Stimulated activated CD4-positive, alpha-beta T cell treated with anti-CD3 and anti-CD28 coated beads, TNF-alpha, amount 100 ng/mL, for 48 hours (primary cell): ENCODE data around the gene MMP26.

ENCODE experiments used
- DNase-seq, 3 donors: peaks; one replicate each; pipeline ENCODE4 v3.0.0-alpha.2; 2020; ENCODE audit warnings: low read depth in 3 of 3

MMP26 gene

DNA sequence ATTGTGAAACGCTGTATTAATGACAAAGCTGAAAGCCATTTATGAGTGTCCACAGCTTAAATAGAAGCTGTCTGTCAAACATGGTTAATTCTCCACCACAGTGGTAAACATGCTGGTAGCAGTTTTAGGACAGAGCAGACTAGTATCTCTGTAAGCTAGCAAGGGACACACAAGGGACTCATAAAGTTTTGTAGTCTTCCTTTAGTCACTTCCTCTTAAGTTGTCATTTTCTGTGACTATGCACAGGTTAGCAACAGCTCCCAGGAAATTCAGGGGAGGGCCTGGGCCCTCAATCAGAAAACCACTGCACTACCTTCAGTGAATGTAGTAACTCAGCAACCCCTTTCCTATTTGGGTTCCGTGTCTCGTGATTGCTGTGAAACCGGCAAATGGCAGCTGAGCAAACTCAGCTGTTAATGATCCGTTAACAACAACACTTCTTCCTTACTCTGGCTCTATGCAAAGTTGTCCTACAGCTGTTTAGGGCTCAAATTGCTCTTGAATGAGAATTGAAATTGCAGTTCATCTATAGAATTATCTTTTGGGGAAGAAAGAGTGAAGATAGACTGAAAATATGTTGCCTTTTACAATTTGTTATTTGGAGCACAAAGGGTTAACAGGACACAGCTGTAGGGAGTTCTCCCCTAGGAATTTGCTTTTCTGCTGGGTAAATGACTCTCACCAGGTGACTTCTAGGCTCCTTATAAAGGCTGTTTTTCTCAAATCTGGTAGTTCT lies at the start of gene MMP26:
Gene MMP26, plus strand, starts transcription at position 731 of the 736 bp plus-strand sequence.
- no peak for DNase-seq

DNA sequence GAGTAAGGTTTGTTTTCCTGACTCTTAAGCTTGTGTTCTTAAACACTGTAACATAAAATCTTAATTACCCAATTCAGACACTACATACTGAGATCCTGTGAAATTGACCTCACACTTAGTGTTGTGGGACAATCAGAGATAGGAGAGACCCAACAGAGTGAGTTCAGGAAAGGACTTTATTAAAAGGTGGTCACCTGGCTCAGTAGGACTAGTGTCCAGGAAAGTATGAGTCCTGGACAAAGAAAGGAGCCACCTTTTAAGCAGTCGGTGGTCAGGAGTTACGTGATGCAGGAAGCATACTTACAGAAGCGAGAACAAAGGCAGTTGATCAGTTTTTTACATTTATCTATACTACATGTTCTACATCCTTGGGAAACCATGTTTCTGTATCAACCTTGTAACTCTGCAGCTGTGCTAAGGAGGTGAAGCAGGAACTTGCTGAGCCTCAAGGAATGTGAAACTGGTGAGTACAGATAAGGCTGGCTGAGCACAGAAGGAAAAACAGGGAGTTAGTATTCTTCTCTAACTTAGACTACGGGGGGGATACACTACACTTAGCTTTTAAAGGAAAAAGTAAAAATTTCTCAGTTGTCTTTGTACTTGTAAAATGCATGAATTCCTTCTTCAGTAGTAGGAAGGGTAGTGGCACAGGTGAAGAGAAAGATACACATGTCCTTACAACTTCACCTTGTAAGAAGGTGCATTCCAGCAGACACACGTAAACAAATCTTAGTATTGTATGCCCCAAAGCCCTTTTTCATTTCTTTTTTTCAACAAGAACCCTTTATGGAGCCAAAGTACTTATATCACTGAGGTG lies 45.7 kb upstream of the MMP26 start:
- no peak for DNase-seq

DNA sequence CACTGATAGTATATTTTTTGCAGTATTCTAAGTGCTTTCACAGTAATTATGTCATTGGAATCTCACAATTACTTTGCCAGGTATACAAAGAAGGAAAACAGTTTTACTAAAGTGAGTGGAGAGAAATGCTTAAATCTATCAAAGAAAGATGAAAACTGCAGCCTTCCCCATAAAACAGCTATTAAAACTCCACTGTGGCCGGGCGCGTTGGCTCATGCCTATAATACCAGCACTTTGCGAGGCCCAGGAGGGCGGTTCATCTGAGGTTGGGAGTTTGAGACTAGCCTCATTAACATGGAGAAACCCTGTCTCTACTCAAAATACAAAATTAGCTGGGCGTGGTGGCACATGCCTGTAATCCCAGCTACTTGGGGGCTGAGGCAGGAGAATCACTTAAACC lies 41.7 kb upstream of the MMP26 start:
- no peak for DNase-seq

DNA sequence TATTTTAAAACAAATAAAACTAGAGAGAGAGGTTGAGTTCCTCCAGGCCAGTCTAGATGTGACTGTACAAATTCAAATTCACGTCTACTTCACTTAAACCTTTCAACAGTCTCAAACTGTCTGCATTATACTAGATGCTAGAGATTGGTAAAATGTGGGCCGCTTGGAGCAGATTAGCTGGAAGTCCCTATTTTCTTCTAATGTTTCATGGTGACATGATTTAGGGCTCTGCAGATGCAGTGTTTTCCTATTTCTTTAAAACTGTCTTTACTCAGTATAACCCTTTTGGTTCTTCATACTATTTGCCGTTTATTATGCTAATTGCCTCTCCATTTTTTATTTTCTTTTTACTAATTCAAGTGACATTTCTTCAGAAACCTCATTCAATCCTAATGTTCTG lies 40.4 kb upstream of the MMP26 start:
- no peak for DNase-seq

DNA sequence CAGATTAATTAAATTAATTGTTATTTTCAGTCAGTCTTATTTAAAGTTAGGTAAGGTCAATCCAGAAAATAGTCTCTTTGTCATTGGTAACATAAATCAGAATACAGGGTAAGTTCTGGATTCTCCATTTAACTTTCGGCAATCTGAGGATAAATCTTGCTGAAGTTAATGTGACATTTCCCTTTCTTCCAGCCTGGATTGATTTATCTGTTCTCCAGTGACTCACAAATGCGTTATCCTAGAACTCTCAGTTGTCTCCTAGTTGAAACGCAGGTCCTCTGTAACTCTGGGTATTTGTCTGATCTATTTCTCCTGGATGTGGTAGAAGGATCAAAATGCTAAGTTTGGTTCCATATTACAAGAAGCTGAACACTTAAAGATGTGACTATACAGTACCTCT lies 39.8 kb upstream of the MMP26 start:
- no peak for DNase-seq

DNA sequence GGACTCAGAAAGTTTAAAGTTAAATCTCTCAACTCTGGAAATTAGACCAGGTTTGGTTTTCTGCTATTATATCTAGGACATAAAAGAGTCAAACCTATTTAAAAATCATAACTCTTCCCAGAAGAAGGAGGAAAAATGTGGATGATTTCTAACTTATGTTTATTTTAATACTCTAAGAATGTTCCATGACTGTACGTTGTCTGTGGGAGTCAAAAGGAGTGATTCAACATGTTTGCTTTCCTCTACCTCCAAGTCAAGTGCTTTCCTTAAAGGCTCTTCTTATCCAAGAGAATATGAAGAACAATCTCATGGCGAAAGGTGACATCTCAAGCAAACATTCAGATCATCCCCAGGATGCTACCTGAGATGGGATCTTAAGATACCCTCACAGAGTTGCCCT lies 39.2 kb upstream of the MMP26 start:
- no peak for DNase-seq

DNA sequence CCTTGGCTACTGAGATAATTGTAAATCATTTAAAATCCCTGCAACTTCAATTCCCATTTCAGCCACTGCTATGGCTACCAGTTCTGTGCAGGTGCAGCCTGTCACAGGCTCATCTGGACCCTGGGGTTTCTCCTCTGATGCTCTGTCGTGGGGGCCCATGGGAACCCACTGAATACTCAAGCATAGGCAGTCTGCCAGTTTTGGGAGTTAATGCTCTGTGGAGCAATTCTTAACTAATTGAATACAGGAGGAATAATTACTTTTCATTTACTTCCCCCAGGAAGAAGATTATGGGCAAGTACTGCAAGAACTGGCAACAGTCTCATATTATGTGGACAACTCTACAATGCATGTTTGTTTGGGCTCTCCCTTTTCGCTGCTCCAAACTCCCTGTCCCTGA lies 32.8 kb upstream of the MMP26 start:
- no peak for DNase-seq

DNA sequence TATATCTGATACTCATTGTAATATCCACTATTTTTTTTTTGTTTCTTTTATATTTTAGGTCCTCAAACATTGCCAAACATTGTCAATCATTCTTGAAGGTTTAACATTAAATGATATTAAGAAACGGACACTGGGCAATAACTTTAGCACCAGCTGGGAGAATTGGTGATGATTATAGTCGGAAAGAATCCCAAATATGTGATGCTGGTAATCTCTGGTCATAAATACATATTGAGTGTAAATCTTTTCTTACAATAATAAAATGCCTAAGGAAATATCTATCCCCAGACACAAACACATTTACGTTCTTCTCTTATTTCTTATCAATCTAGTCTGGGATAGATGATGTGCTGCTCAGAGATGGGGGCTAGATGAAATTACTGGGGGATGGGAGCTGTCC lies 32.1 kb upstream of the MMP26 start:
- no peak for DNase-seq

DNA sequence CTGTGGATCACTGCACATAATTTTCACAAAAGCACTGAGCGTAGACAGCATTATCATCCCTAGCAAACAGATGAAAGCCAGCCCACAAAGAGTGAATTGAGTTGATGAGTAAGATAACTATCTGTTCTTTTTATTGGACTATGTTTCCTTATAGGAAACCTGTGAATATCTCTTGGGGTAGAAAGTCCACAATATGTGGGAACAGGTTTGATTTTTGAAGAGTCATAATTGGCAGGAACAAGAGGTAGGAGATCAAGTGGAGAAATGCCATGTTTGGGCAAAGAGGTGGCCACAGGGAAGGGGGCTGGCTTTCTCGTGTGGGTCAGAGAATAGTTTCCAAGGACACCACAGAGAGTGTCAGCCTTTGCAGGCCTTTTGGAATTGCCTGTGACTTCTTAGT lies 30.8 kb upstream of the MMP26 start:
- DNase-seq: no peak

DNA sequence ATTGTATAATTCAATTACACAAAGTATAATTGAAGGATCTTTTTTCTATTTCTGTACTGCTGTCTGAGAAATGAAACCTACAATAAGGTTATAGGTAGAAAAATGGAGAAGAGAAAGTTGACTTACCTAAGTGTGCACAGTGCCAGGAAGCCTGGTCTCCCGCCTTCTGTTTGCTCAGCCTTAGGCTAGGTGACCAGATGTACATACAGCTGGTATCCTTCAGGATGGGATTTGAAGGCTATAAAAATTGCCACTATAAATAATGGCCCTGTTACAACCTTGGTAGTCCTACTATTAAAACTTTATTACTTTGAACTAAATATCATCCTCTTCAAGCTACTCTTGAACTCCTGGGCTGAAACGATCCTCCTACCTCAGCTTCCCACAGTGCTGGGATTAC lies 26.6 kb upstream of the MMP26 start:
- no peak for DNase-seq

DNA sequence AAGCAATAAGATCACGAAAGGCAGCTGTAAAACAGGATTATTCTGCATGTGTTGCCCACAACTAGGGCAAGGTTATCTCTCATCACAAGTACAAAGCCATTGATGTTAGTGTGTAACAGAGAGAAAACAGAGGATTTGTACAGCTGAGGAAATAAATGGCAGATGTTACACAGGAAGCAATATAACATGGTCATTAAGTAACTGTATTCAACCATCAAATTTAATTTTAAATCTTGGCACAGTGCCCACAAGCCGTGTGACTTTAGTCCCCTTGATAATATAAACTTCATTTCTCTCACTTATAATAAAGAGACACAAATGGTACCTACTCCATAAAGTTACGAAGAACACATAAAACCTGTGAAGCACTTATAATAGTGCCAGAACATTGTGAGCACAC lies 24.2 kb upstream of the MMP26 start:
- no peak for DNase-seq

DNA sequence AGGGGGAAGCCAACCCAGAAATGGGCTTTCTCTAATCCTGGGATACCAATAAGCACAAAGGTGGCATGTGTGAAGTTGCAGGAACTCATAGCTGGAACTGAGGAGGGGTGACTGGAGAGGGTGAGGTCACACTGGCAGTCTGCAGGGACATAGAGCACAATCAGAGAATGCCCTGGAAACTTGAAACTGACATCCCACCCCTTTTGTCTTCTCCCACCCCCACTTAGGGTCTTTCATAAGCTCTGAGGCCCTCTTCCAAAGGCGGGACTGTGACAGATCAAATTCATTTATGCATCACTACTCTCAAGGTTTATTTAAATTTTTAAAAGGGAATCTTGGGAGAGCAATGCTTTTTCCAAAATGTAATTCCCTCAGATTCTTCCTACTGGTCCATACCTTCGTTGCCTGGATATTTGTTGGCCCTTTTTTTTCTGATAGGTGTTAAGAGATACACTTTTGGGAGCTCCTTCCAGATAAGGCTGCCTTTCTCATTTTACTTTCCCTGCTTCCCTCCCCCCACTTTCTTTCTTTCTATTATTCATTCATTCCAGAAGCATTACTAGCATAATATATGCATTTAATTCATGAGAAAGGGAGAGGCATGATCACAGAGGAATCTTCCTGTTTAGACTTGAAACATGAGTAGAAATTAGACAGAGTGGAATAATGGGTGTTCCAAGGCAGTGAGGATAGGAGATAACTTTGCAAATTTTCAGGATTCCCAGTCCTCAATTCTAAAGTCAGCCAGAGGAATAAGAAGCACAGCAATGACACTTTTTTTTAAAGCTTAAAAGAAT lies 21.8 kb upstream of the MMP26 start:
- DNase-seq: no peak

DNA sequence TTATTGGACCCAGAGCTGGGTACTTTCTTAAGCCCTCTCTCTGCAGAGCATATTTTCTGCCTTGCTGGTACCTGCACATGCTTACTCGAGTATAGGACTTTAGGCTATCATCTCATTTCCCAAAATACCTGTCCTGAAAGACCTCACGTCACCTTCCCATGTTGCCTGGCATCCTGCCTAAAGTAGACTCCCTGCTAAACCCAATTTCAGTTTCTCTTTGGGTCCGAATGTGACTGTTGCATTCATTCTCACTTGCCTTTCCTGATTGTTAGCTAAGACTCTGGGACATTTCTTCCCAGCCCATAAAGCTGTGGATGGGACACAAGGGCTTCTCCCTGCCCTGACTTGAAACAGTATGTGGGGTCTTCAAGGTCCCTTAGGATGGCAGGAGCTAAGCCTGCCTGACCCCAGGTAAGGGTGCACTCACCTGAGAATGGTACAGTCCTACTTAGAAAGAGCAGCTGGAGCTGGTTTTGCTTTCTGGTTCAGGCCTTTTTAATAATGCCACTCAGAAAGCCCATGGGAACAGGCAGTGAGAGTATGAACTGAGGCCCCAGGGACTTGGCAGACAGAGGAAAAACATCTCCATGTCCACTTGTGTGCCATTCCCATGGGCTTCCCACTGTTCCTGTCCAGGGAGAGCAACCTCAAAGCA lies 19.8 kb upstream of the MMP26 start:
- DNase-seq: no peak

DNA sequence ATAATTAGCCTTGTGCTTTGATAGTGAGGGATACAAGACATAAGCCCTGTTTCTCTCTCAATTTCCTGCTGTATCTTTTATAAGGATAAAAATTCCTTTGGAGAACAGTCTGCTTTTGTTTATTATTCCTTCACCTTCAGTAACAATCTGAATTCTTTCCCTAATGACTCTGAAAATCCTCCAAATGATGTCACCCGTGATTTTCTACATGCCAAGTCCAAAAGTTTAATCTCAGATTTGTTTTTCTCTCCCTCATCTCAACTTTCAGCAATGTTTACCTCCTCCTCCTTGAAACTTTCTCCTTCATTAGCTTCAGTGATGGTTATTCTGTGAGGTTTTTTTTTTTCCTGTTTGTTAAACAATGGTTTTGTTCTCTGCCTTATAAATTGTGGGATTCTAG lies 9.1 kb upstream of the MMP26 start:
- no peak for DNase-seq

DNA sequence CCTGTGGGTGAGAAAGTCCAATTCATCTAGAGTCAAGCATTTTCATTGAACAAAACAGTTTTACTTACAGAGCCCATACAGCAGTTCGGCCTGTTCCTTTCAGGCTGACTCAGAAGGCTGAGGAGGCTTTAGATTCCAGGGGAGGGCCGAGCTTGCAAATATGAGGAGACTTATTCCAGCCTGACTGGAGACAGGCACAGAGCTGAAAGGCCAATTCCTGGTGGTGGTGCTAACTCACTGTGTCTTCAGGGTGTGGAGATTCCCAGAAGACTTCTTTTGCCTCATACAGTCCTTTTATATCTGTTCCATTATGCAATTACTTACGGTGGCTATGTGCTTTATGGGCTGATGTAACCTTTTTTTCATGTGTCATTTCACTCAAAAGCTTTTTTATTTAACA lies 7.0 kb upstream of the MMP26 start, which contains the start of gene OR51E2:
Gene OR51E2, minus strand, starts transcription at position 269 of the 400 bp plus-strand sequence. CDS start 15,142 bp downstream, outside the sequence.
- no peak for DNase-seq

DNA sequence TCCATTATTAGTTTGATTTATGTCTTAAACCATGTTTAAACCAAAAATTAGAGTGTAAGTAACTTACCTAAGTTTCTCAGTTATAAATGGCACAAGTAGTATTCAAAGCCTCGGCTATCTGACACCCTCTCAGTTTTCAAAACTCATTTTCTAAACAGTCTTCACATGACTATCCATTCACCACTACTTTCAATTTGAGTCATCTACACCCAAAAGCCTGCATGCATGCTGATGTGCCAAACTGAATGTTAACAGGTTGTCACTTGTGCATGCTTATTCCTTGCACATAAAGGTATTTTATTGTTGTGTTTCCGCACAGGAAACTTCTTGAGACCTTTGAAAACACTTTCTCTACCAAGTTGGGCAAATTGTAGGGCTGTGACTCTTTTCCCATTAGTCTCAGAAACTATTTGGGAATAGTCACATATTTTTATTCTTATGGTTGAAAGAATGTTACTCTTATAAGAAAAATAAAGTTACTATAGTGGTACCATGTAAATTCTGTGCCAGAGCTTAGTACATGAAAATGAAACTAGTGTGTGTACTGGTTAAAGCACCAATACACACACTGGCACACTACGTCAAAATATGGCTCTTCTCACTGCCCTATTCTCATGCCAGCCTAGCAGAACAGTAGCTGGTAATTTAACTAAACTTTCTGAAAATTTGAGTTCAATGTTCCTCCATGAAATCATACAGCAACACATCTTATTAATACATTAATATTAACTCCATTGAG lies 4.7 kb upstream of the MMP26 start:
- DNase-seq: no peak

DNA sequence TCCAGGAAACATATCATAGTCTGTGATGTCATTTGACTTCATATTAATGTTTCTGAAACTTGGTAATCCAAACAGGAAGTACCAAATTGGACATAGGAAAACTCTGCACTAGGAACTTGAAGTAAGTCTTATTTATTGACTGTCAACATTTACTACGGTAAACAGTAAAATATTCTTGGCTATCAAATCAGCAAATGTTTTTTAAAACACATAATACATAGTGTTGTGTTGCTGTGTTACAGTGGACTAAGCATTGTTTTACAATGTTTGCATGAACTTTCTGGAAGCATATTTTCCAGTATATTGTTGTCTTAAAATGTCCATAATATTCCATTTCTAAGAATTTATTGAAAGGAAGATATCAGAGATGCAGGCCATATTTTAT lies 4.2 kb upstream of the MMP26 start:
- DNase-seq: no peak

DNA sequence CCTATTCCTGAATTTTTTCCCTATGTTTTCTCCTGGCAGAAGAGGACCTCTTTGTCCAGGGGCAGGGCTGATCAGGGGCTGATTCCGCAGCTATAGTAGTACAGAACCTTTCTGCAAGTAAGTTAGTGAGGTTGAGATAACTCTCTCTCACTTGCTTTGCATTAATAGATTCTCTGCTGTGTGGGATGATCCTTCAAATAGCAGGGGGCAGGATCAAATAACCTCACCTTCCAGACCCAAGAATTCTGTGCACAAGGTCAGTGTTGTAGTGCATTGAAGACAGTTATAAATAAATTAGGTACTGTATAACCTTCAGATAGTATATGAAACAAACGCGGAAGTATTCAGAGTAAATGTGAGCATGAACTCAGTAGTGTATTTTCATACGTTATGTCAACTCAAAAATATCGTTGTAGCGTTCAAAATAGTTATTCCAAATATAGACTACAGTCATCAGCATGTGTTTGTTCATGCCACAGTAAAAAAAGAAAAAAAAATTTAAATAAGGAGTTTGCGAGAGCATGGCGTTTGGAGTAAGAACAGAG lies 278 bp downstream of the MMP26 start:
- DNase-seq: no peak

DNA sequence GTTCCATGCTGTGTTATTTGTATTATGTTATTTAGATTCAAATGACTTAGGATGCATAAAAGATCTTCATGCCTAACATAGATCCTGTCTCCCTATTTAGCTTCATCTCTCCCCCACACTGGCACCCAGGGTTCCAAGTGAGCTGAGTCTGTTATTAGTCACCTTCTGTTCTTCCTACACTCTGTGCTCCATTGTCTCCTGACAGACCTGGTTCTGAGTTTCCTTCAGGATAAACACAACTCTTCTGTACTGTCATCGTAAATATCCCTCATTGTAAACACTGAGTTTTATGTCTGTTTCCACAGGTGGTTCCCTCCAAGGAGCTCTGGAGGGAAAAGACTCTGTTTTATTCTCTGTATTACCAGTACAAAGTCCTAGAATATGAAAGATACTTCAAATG lies 8.7 kb downstream of the MMP26 start:
- no peak for DNase-seq

DNA sequence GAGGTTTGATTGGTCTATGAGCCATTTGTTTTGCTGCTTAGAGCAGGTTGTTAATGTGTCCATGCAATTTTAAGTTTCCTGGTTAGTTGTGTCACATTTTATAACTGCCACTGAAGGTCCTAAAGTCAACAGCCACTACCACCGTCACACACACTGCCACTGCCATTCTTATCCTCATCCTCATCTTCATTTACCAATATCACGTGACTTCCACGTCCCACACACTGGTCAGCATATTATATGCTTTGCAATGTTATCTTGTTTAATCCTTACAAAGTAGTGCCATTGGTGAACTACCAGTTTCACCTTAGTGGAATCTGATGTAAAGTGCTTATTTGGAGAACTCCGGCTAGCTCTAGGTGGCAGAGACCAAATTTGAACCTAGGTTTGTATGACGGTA lies 9.7 kb downstream of the MMP26 start:
- DNase-seq: no peak
